LNCaP clone FGC (cell line): ENCODE results near the gene COPS7A.

Experiments
- DNase-seq: peaks from one replicate; pipeline ENCODE4 v3.0.0-alpha.2; 2011; ENCODE audit warnings: low read depth
- H3K4me3 ChIP-seq: 2 replicates; pipeline ENCODE4 v1.5.1; 2011; ENCODE audit warnings: mild to moderate bottlenecking, low read depth, low read length, control low read depth
- CTCF ChIP-seq: IDR thresholded peaks from 2 replicates; pipeline ENCODE4 v1.5.1; 2012; ENCODE audit warnings: mild to moderate bottlenecking; ENCODE audit not compliant: control insufficient read depth, insufficient read depth; ENCODE audit errors: extremely low read depth

The COPS7A gene

GRCh38 chr12:6752921-6753771 is 29.3 kb downstream of the COPS7A start, which contains the start of gene MLF2:
TSS of gene MLF2 (minus strand) at chr12:6753141. CDS start at chr12:6752334, 807 bp downstream.
- TF ChIP-seq CTCF: peak; percentile 87
- H3K4me3 ChIP-seq: peak within 1 kb of the TSS; percentile 65
- DNase-seq: peak; percentile 97

- no peak for DNase-seq
- H3K4me3 ChIP-seq: peak overlapping the region; percentile 65; the same call in 1 of the 2 replicates
- TF ChIP-seq CTCF: no peak
Observed at GRCh38 chr12:6753772-6754356, 30.0 kb downstream of the COPS7A start.

- TF ChIP-seq CTCF: no peak
- no peak for DNase-seq
Observed at GRCh38 chr12:6754411-6754810, 30.6 kb downstream of the COPS7A start.

GRCh38 chr12:6757028-6757690 is 33.3 kb downstream of the COPS7A start:
- no peak for DNase-seq
- no peak overlapping the region for H3K4me3 ChIP-seq
- TF ChIP-seq CTCF: no peak

More at GRCh38 chr12:6754411-6754810, 30.6 kb downstream of the COPS7A start:
- H3K4me3 ChIP-seq: no peak overlapping the region

GRCh38 chr12:6758506-6759095 is 34.8 kb downstream of the COPS7A start:
- DNase-seq: no peak
- no peak overlapping the region for H3K4me3 ChIP-seq
- no peak for TF ChIP-seq CTCF

GRCh38 chr12:6759741-6760140 is 35.9 kb downstream of the COPS7A start:
- DNase-seq: no peak
- no peak for TF ChIP-seq CTCF
- no peak overlapping the region for H3K4me3 ChIP-seq
